ENCODE data around the gene NCF2. TPM values are rescaled to one million over a fixed set of nuclear protein-coding genes. Genes with fewer than 3 reads are reported as not detected.

Gene NCF2
- total RNA-seq, 1 donor from 2014 or later = 2.6 TPM

- intact Hi-C loops (cut with micrococcal nuclease) = no loop called here
- no peak overlapping the region for H3K27ac Mint-ChIP-seq
These were observed 68.2 kb downstream of the NCF2 start for GRCh38 chr1:183522104-183522503.

GRCh38 chr1:183520379-183520778, 69.9 kb downstream of the NCF2 start:
- H3K27me3 Mint-ChIP-seq (ENCODE audit: low read depth) = no peaks in the 10 kb centered on the region
- peaks cover 4% of the 10 kb centered on the region for H3K4me1 Mint-ChIP-seq (ENCODE audit: low read depth)
- H3K36me3 Mint-ChIP-seq (ENCODE audit: low read depth) = peaks cover 53% of the 10 kb centered on the region
- H3K27ac Mint-ChIP-seq = no peak overlapping the region
- no peaks in the 10 kb centered on the region for H3K9me3 Mint-ChIP-seq
- no peak for DNase-seq (ENCODE audit: low spot score)
- intact Hi-C loops (cut with micrococcal nuclease) = no loop called here
- H3K4me3 Mint-ChIP-seq (ENCODE audit: low read depth) = no peak overlapping the region

More at GRCh38 chr1:183522104-183522503, 68.2 kb downstream of the NCF2 start:
- Mint-ChIP-seq H3K4me3 (ENCODE audit: low read depth) (no peak overlapping the region), H3K4me1 (ENCODE audit: low read depth) (peaks cover 2% of the 10 kb centered on the region), H3K36me3 (ENCODE audit: low read depth) (peaks cover 47% of the 10 kb centered on the region), H3K9me3 (no peaks in the 10 kb centered on the region), H3K27me3 (ENCODE audit: low read depth) (no peaks in the 10 kb centered on the region)
- DNase-seq (ENCODE audit: low spot score) = no peak

- no peak overlapping the region for H3K27ac Mint-ChIP-seq
- H3K9me3 Mint-ChIP-seq = no peaks in the 10 kb centered on the region
- H3K27me3 Mint-ChIP-seq (ENCODE audit: low read depth) = no peaks in the 10 kb centered on the region
- no peak overlapping the region for H3K4me3 Mint-ChIP-seq (ENCODE audit: low read depth)
- intact Hi-C loops (cut with micrococcal nuclease) = no loop called here
- H3K36me3 Mint-ChIP-seq (ENCODE audit: low read depth) = peaks cover 44% of the 10 kb centered on the region
- no peak for DNase-seq (ENCODE audit: low spot score)
- peaks cover 15% of the 10 kb centered on the region for H3K4me1 Mint-ChIP-seq (ENCODE audit: low read depth)
These were observed 72.9 kb downstream of the NCF2 start for GRCh38 chr1:183517401-183517800.

- no peak for DNase-seq (ENCODE audit: low spot score)
- no peaks in the 10 kb centered on the region for H3K9me3 Mint-ChIP-seq
- peaks cover 21% of the 10 kb centered on the region for H3K4me1 Mint-ChIP-seq (ENCODE audit: low read depth)
- peak overlapping the region; percentile 8 for H3K27ac Mint-ChIP-seq
- no peak overlapping the region for H3K4me3 Mint-ChIP-seq (ENCODE audit: low read depth)
- intact Hi-C loops (cut with micrococcal nuclease) = no loop called here
- H3K36me3 Mint-ChIP-seq (ENCODE audit: low read depth) = peaks cover 45% of the 10 kb centered on the region
- no peaks in the 10 kb centered on the region for H3K27me3 Mint-ChIP-seq (ENCODE audit: low read depth)
These were observed 73.5 kb downstream of the NCF2 start for GRCh38 chr1:183516725-183517124.

- peaks cover 27% of the 10 kb centered on the region for H3K4me1 Mint-ChIP-seq (ENCODE audit: low read depth)
- H3K27me3 Mint-ChIP-seq (ENCODE audit: low read depth) = no peaks in the 10 kb centered on the region
- no peaks in the 10 kb centered on the region for H3K9me3 Mint-ChIP-seq
- H3K27ac Mint-ChIP-seq = no peak overlapping the region
- peaks cover 40% of the 10 kb centered on the region for H3K36me3 Mint-ChIP-seq (ENCODE audit: low read depth)
- intact Hi-C loops (cut with micrococcal nuclease) = no loop called here
- DNase-seq (ENCODE audit: low spot score) = no peak
- no peak overlapping the region for H3K4me3 Mint-ChIP-seq (ENCODE audit: low read depth)
These were observed 75.1 kb downstream of the NCF2 start for GRCh38 chr1:183515002-183515689.

GRCh38 chr1:183514235-183514634, 76.0 kb downstream of the NCF2 start:
- intact Hi-C loops (cut with micrococcal nuclease) = loop anchor here (5.0 kb wide), 1 partner anchor 42 kb away; the partner anchor contains the start of gene SMG7
- DNase-seq (ENCODE audit: low spot score) = no peak
- H3K27me3 Mint-ChIP-seq (ENCODE audit: low read depth) = no peaks in the 10 kb centered on the region
- H3K4me1 Mint-ChIP-seq (ENCODE audit: low read depth) = peaks cover 27% of the 10 kb centered on the region
- no peaks in the 10 kb centered on the region for H3K9me3 Mint-ChIP-seq
- no peak overlapping the region for H3K27ac Mint-ChIP-seq
- H3K4me3 Mint-ChIP-seq (ENCODE audit: low read depth) = no peak overlapping the region
- peaks cover 40% of the 10 kb centered on the region for H3K36me3 Mint-ChIP-seq (ENCODE audit: low read depth)

- Mint-ChIP-seq H3K4me1 (ENCODE audit: low read depth) (peaks cover 27% of the 10 kb centered on the region), H3K36me3 (ENCODE audit: low read depth) (peaks cover 33% of the 10 kb centered on the region), H3K9me3 (no peaks in the 10 kb centered on the region), H3K4me3 (ENCODE audit: low read depth) (no peak overlapping the region), H3K27ac (no peak overlapping the region), H3K27me3 (ENCODE audit: low read depth) (no peaks in the 10 kb centered on the region)
- DNase-seq (ENCODE audit: low spot score) = no peak
- intact Hi-C loops (cut with micrococcal nuclease) = loop anchor here (5.0 kb wide), 1 partner anchor 40 kb away; the partner anchor contains the start of gene SMG7
These were observed 77.8 kb downstream of the NCF2 start for GRCh38 chr1:183512450-183512849.

- peaks cover 11% of the 10 kb centered on the region for H3K36me3 Mint-ChIP-seq (ENCODE audit: low read depth)
- DNase-seq (ENCODE audit: low spot score) = no peak
- H3K4me1 Mint-ChIP-seq (ENCODE audit: low read depth) = peaks cover 17% of the 10 kb centered on the region
- intact Hi-C loops (cut with micrococcal nuclease) = no loop called here
- H3K4me3 Mint-ChIP-seq (ENCODE audit: low read depth) = no peak overlapping the region
- H3K27me3 Mint-ChIP-seq (ENCODE audit: low read depth) = no peaks in the 10 kb centered on the region
- no peaks in the 10 kb centered on the region for H3K9me3 Mint-ChIP-seq
- no peak overlapping the region for H3K27ac Mint-ChIP-seq
These were observed 81.6 kb downstream of the NCF2 start for GRCh38 chr1:183508694-183509093.

- Mint-ChIP-seq H3K27me3 (ENCODE audit: low read depth) (no peaks in the 10 kb centered on the region), H3K9me3 (no peaks in the 10 kb centered on the region), H3K36me3 (ENCODE audit: low read depth) (peaks cover 8% of the 10 kb centered on the region), H3K4me1 (ENCODE audit: low read depth) (peaks cover 17% of the 10 kb centered on the region), H3K27ac (no peak overlapping the region), H3K4me3 (ENCODE audit: low read depth) (no peak overlapping the region)
- no peak for DNase-seq (ENCODE audit: low spot score)
- intact Hi-C loops (cut with micrococcal nuclease) = no loop called here
These were observed 83.7 kb downstream of the NCF2 start for GRCh38 chr1:183506561-183506960.

Other genes with a start within 250 kb of the NCF2 start
- not detected in 2 replicates for gene NMNAT2, start 172.1 kb downstream of the NCF2 start, total RNA-seq
- gene SMG7, start 118.0 kb downstream of the NCF2 start, total RNA-seq = 63.3 and 65.0 TPM in 2 replicates
- 160 and 169 TPM in 2 replicates for gene ARPC5, start 45.3 kb upstream of the NCF2 start, total RNA-seq
- gene APOBEC4, start 62.9 kb upstream of the NCF2 start, total RNA-seq = not detected in 2 replicates
- 2.2 TPM in 2 replicates for gene RGL1, start 214.7 kb upstream of the NCF2 start, total RNA-seq